Measurements from ENCODE around the gene SDHAF4. TPM values are rescaled to one million over a fixed set of nuclear protein-coding genes. Genes with fewer than 3 reads are reported as not detected.
"Not testable (repeated sequence)": the region's sequence is repeated elsewhere in the genome, so short reads cannot be mapped to it uniquely, and the experiment has no call there.

SDHAF4 gene
- total RNA-seq, 6 donors from 2014 or later, result 5.2 to 14.2 (median 8.8) TPM

- ATAC-seq (ENCODE audit: low FRiP score in 2 of 2) (no peak), DNase-seq (no peak)
- no peak overlapping the region for H3K4me3 ChIP-seq
Measured at GRCh38 chr6:70547313-70547712, 19.4 kb upstream of the SDHAF4 start.

GRCh38 chr6:70547905-70548304 lies 18.8 kb upstream of the SDHAF4 start:
- Histone ChIP-seq H3K27me3 (no peaks in the 10 kb centered on the region), H3K27ac (no peak overlapping the region), H3K4me1 (no peaks in the 10 kb centered on the region), H3K9me3 (no peaks in the 10 kb centered on the region), H3K4me3 (no peak overlapping the region), H3K36me3 (peaks cover 0 to 3% (median 0%) of the 10 kb centered on the region in 4 donors)
- 82 to 91% methylated on average over 3 of the region's 3 CpGs for WGBS, 2 donors
- TF ChIP-seq POLR2AphosphoS5 (IDR thresholded peaks at IDR 0.05), result no peak
- no peak for TF ChIP-seq EP300 (IDR thresholded peaks at IDR 0.05)
- TF ChIP-seq CTCF (IDR thresholded peaks at IDR 0.05), result no peak
- TF ChIP-seq POLR2A (IDR thresholded peaks at IDR 0.05), result no peak
- no peak for ATAC-seq (ENCODE audit: low FRiP score in 2 of 2)
- DNase-seq, result no peak

More at GRCh38 chr6:70547313-70547712, 19.4 kb upstream of the SDHAF4 start:
- Histone ChIP-seq H3K4me1 (no peaks in the 10 kb centered on the region), H3K27ac (no peak overlapping the region), H3K36me3 (peaks cover 0 to 3% (median 0%) of the 10 kb centered on the region in 4 donors), H3K9me3 (no peaks in the 10 kb centered on the region), H3K27me3 (no peaks in the 10 kb centered on the region)
- peak in 2 of 6 experiments; percentile 10 to 22 for TF ChIP-seq CTCF (IDR thresholded peaks at IDR 0.05)
- no peak for TF ChIP-seq POLR2A (IDR thresholded peaks at IDR 0.05)

DNA sequence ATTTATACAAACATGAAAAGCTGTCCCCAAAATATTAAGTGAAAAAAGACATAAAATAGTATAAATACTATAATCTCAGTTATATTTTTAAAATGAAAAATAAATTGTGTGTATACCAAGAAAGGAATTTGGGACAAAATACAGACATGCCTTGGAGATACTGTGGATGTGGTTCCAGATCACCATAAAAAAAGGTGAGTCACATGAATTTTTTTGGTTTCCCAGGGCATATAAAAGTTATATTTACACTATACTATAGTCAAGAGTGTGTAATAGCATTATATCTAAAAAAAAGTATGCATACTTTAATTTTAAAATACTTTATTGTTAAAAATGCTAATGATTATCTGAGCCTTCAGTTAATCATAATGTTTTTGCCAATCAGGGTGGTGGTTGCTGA lies 17.4 kb upstream of the SDHAF4 start:
- TF ChIP-seq POLR2AphosphoS5 (IDR thresholded peaks at IDR 0.05) (no peak), EP300 (IDR thresholded peaks at IDR 0.05) (no peak), POLR2A (IDR thresholded peaks at IDR 0.05) (no peak), CTCF (IDR thresholded peaks at IDR 0.05) (no peak)
- ATAC-seq (ENCODE audit: low FRiP score in 2 of 2) (no peak), DNase-seq (no peak)
- H3K4me3 ChIP-seq, result no peak overlapping the region
- H3K27me3 ChIP-seq, result no peaks in the 10 kb centered on the region
- H3K36me3 ChIP-seq, result peaks cover 0 to 3% (median 0%) of the 10 kb centered on the region in 4 donors
- H3K27ac ChIP-seq, result no peak overlapping the region
- H3K4me1 ChIP-seq, result no peaks in the 10 kb centered on the region
- no peaks in the 10 kb centered on the region for H3K9me3 ChIP-seq

DNA sequence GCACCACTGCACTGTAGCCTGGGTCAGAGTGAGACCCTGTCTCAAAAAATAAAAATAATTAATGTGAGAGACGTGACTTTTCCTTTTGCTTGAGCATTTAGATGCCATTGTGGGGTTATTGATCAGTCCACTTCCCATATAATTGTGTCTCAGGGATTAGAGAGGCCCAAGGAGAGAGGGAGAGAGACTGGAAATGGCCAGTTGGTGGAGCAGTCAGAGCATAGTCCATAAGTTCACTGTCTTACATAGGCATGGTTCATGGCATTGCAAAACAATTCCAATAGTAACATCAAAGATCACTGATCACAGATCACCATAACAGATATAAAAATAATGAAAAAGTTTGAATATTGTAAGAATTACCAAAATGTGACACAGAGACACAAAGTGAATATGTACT lies 15.2 kb upstream of the SDHAF4 start:
- Histone ChIP-seq H3K4me1 (no peaks in the 10 kb centered on the region), H3K36me3 (no peaks in the 10 kb centered on the region), H3K27ac (no peak overlapping the region), H3K9me3 (no peaks in the 10 kb centered on the region), H3K27me3 (no peaks in the 10 kb centered on the region), H3K4me3 (no peak overlapping the region)
- TF ChIP-seq POLR2A (IDR thresholded peaks at IDR 0.05), result no peak
- TF ChIP-seq CTCF (IDR thresholded peaks at IDR 0.05), result no peak
- TF ChIP-seq EP300 (IDR thresholded peaks at IDR 0.05), result no peak
- no peak for TF ChIP-seq POLR2AphosphoS5 (IDR thresholded peaks at IDR 0.05)
- DNase-seq (no peak), ATAC-seq (ENCODE audit: low FRiP score in 2 of 2) (no peak)
- 88 to 97% methylated on average over 1 of the region's 1 CpG for WGBS, 2 donors

DNA sequence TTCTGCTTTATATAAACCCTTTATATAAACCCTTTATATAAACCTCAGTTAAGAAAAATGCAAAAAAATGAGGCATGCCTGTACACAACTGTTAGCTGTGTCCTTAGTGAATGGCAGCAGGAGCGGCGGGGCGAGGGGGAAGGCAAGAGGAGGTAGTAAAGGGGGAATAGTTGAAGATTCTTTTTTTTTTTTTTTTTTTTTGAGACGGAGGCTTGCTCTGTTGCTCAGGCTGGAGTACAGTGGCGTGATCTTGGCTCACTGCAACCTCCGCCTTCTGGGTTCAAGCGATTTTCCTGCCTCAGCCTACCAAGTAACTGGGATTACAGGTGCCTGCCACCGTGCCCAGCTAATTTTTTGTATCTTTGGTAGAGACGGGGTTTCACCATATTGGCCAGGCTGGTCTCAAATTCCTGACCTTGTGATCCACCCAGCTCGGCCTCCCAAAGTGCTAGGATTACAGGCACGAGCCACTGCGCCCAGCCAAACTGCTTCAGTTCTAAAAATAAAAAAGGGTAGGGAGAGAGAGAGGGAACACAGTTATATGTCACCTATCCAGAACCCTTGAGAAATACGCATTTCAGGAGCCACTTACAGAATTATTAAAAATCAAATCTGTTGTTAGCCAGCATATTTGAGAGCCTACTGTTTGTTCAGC lies 14.3 kb upstream of the SDHAF4 start:
- not testable (repeated sequence) for H3K36me3 ChIP-seq; DNase-seq; H3K4me1 ChIP-seq; H3K4me3 ChIP-seq; H3K27ac ChIP-seq; ATAC-seq (ENCODE audit: low FRiP score in 2 of 2); H3K9me3 ChIP-seq; H3K27me3 ChIP-seq
- WGBS, 2 donors, result 78 to 81% methylated on average over 13 of the region's 13 CpGs
